H9 (cell line): ENCODE data around the gene DNAH1. TPM values are rescaled to one million over a fixed set of nuclear protein-coding genes. Genes with fewer than 3 reads are reported as not detected.

Experiments
- DNase-seq: peaks from one replicate; pipeline ENCODE4 v3.0.0-alpha.2; 2017
- H2AFZ ChIP-seq: one replicate; pipeline ENCODE4 v1.6.1; 2013; ENCODE audit warnings: mild to moderate bottlenecking, low read length, control low read depth, moderate library complexity
- H2AK5ac ChIP-seq: 2 replicates; pipeline ENCODE4 v1.6.1; 2013; ENCODE audit warnings: low read length, control low read depth, mixed read lengths; ENCODE audit not compliant: insufficient read length
- H2BK120ac ChIP-seq: one replicate; pipeline ENCODE4 v1.6.1; 2013; ENCODE audit warnings: low read depth, mild to moderate bottlenecking, low read length, control low read depth, inconsistent platforms; ENCODE audit not compliant: poor library complexity, severe bottlenecking
- H2BK12ac ChIP-seq: 2 replicates; pipeline ENCODE4 v1.6.1; 2013; ENCODE audit warnings: low read length, control low read depth, mixed read lengths, low read depth; ENCODE audit not compliant: insufficient read length
- H2BK15ac ChIP-seq: 2 replicates; pipeline ENCODE4 v1.6.1; 2013; ENCODE audit warnings: low read depth, low read length, control low read depth
- H2BK20ac ChIP-seq: one replicate; pipeline ENCODE4 v1.6.1; 2013; ENCODE audit warnings: low read depth, mild to moderate bottlenecking, low read length, control low read depth, inconsistent platforms; ENCODE audit not compliant: poor library complexity, severe bottlenecking
- H2BK5ac ChIP-seq: 2 replicates; pipeline ENCODE4 v1.6.1; 2013; ENCODE audit warnings: low read length, control low read depth, mixed read lengths; ENCODE audit not compliant: insufficient read length
- H3K14ac ChIP-seq: 2 replicates; pipeline ENCODE4 v1.6.1; 2013; ENCODE audit warnings: low read length, control low read depth; ENCODE audit not compliant: insufficient read depth
- H3K18ac ChIP-seq: 2 replicates; pipeline ENCODE4 v1.6.1; 2013; ENCODE audit warnings: low read depth, mild to moderate bottlenecking, mixed read lengths, low read length, control low read depth; ENCODE audit not compliant: insufficient read length
- H3K23ac ChIP-seq: 2 replicates; pipeline ENCODE4 v1.6.1; 2013; ENCODE audit warnings: low read length, control low read depth, mixed read lengths, low read depth; ENCODE audit not compliant: insufficient read length
- H3K23me2 ChIP-seq: 2 replicates; pipeline ENCODE4 v1.6.1; 2013; ENCODE audit warnings: low read depth, mild to moderate bottlenecking, mixed read lengths, low read length, control low read depth; ENCODE audit not compliant: insufficient read length, poor library complexity, severe bottlenecking
- H3K27ac ChIP-seq: 2 replicates; pipeline ENCODE4 v1.5.1; 2013; ENCODE audit warnings: low read length, control low read depth, mixed read lengths, low read depth; ENCODE audit not compliant: insufficient read length
- H3K27me3 ChIP-seq: 2 replicates; pipeline ENCODE4 v1.6.1; 2013; ENCODE audit warnings: low read length, control low read depth, inconsistent platforms; ENCODE audit not compliant: insufficient read depth
- H3K4ac ChIP-seq: 2 replicates; pipeline ENCODE4 v1.6.1; 2013; ENCODE audit warnings: low read depth, mild to moderate bottlenecking, control low read depth, inconsistent platforms, low read length, moderate library complexity
- H3K4me1 ChIP-seq: 2 replicates; pipeline ENCODE4 v1.6.1; 2013; ENCODE audit warnings: low read length, control low read depth, inconsistent platforms; ENCODE audit not compliant: insufficient read depth
- H3K4me2 ChIP-seq: 2 replicates; pipeline ENCODE4 v1.6.1; 2013; ENCODE audit warnings: low read length, control low read depth, mixed read lengths; ENCODE audit not compliant: insufficient read length, insufficient read depth
- H3K56ac ChIP-seq: 2 replicates; pipeline ENCODE4 v1.6.1; 2013; ENCODE audit warnings: low read depth, mild to moderate bottlenecking, mixed read lengths, low read length, control low read depth; ENCODE audit not compliant: insufficient read length
- H3K79me1 ChIP-seq: 2 replicates; pipeline ENCODE4 v1.6.1; 2013; ENCODE audit warnings: low read depth, mild to moderate bottlenecking, moderate library complexity, low read length, control low read depth, inconsistent platforms; ENCODE audit not compliant: insufficient read depth, poor library complexity, severe bottlenecking
- H3K79me2 ChIP-seq: 2 replicates; pipeline ENCODE4 v1.6.1; 2013; ENCODE audit warnings: low read length, control low read depth, inconsistent platforms; ENCODE audit not compliant: insufficient read depth
- H3K9ac ChIP-seq: 2 replicates; pipeline ENCODE4 v1.6.1; 2013; ENCODE audit warnings: low read length, control low read depth, mixed read lengths; ENCODE audit not compliant: insufficient read length; ENCODE audit errors: extremely low read depth
- H3K9me3 ChIP-seq: one replicate; pipeline ENCODE4 v1.6.1; 2013; ENCODE audit warnings: low read depth, low read length, inconsistent platforms; ENCODE audit not compliant: control insufficient read depth
- H3T11ph ChIP-seq: one replicate; pipeline ENCODE4 v1.6.1; 2013; ENCODE audit warnings: mild to moderate bottlenecking, low read length, control low read depth, inconsistent platforms
- H4K20me1 ChIP-seq: one replicate; pipeline ENCODE4 v1.6.1; 2013; ENCODE audit not compliant: control insufficient read depth, insufficient read length, insufficient read depth
- H4K5ac ChIP-seq: 2 replicates; pipeline ENCODE4 v1.6.1; 2013; ENCODE audit warnings: low read depth, mild to moderate bottlenecking, mixed read lengths, low read length, control low read depth; ENCODE audit not compliant: insufficient read length
- H4K8ac ChIP-seq: replicated peaks from 2 replicates; pipeline ENCODE4 v1.6.1; 2013; ENCODE audit warnings: low read length, control low read depth, mixed read lengths, low read depth; ENCODE audit not compliant: insufficient read length
- H4K91ac ChIP-seq: 2 replicates; pipeline ENCODE4 v1.6.1; 2013; ENCODE audit warnings: low read depth, mild to moderate bottlenecking, moderate library complexity, mixed read lengths, low read length, control low read depth; ENCODE audit not compliant: insufficient read length
- H3K27ac Mint-ChIP-seq, 3 experiments: 2 replicates in 2 of 3; 3 replicates in 1 of 3; pipeline ENCODE4 v1.8.0; 2020 to 2021; ENCODE audit warnings: mixed read lengths in 3 of 3, mild to moderate bottlenecking in 1 of 3, moderate library complexity in 1 of 3
- H3K27me3 Mint-ChIP-seq: 2 replicates; pipeline ENCODE4 v1.8.0; 2021; ENCODE audit warnings: low read depth, mild to moderate bottlenecking, moderate library complexity, mixed read lengths
- H3K36me3 Mint-ChIP-seq, 3 experiments: 2 replicates in 2 of 3; 3 replicates in 1 of 3; pipeline ENCODE4 v1.8.0; 2020 to 2021; ENCODE audit warnings: low read depth in 3 of 3, mixed read lengths in 3 of 3; ENCODE audit not compliant: insufficient read depth in 1 of 3
- H3K4me1 Mint-ChIP-seq, 2 experiments: 2 replicates each; pipeline ENCODE4 v1.8.0; 2020; ENCODE audit warnings: mixed read lengths in 2 of 2
- H3K4me3 Mint-ChIP-seq, 2 experiments: 2 replicates in 1 of 2; 3 replicates in 1 of 2; pipeline ENCODE4 v1.8.0; 2020 to 2021; ENCODE audit warnings: mild to moderate bottlenecking in 2 of 2, mixed read lengths in 2 of 2, moderate library complexity in 1 of 2
- H3K9me3 Mint-ChIP-seq, 2 experiments: 2 replicates in 1 of 2; 3 replicates in 1 of 2; pipeline ENCODE4 v1.8.0; 2020; ENCODE audit warnings: mild to moderate bottlenecking in 2 of 2, mixed read lengths in 2 of 2, moderate library complexity in 1 of 2
- CTCF ChIP-seq: fragments of 200-600 bp; sonication (generic); conservative IDR thresholded peaks from 3 replicates; pipeline ENCODE4 v1.8.0; 2021; ENCODE audit warnings: antibody characterized with exemption, mild to moderate bottlenecking
- WGBS: extraction: QIAGEN DNeasy Blood & Tissue Kit; methylation state at CpG from one replicate; pipeline ENCODE4 v1.1.7; 2013; ENCODE audit warnings: missing lambda C conversion rate, low lambda C conversion rate, mixed read lengths; ENCODE audit not compliant: insufficient read length; ENCODE audit errors: extremely low coverage; 5-methylcytosine and 5-hydroxymethylcytosine counted together
- total RNA-seq: library from RNA; stranded (reverse); gene quantifications from 2 replicates; pipeline ENCODE4 v1.2.1, GENCODE V29; 2021

The DNAH1 gene
- total RNA-seq, 1 experiment from 2014 or later: 2.0 TPM

GRCh38 chr3:52303811-52304210 is 12.3 kb upstream of the DNAH1 start:
- Histone ChIP-seq H2BK5ac (no peak overlapping the region), H2BK20ac (no peak overlapping the region), H3K4me1 (no peaks in the 10 kb centered on the region), H4K91ac (no peak overlapping the region), H4K5ac (no peak overlapping the region), H4K20me1 (no peaks in the 10 kb centered on the region), H2BK15ac (no peak overlapping the region), H3K18ac (no peak overlapping the region), H3K4ac (no peak overlapping the region), H2BK120ac (no peak overlapping the region), H3K23ac (no peak overlapping the region), H2BK12ac (no peak overlapping the region), H4K8ac (no peak overlapping the region), H3K79me2 (no peaks in the 10 kb centered on the region), H3K4me2 (no peak overlapping the region), H3K23me2 (peaks cover 4% of the 10 kb centered on the region), H2AFZ (no peak overlapping the region), H3T11ph (no peak overlapping the region), H3K79me1 (no peaks in the 10 kb centered on the region), H3K9me3 (no peaks in the 10 kb centered on the region), H3K27me3 (no peaks in the 10 kb centered on the region; the same call in 1 of the 2 replicates), H3K9ac (no peak overlapping the region), H3K56ac (no peak overlapping the region), H3K14ac (no peak overlapping the region), H3K27ac (no peak overlapping the region), H2AK5ac (no peak overlapping the region)
- DNase-seq: no peak
- no peaks in the 10 kb centered on the region; a peak in 1 of 7 replicates for H3K36me3 Mint-ChIP-seq
- H3K27me3 Mint-ChIP-seq: peaks cover 35% of the 10 kb centered on the region
- no peak for TF ChIP-seq CTCF
- no peaks in the 10 kb centered on the region for H3K9me3 Mint-ChIP-seq
- no CpG with 5 or more reads among the region's 2 CpGs for WGBS
- peaks cover 15 to 21% of the 10 kb centered on the region in 2 experiments for H3K4me1 Mint-ChIP-seq
- peak overlapping the region in 1 of 3 experiments; percentile 31; a peak in 1 of 7 replicates for H3K27ac Mint-ChIP-seq
- H3K4me3 Mint-ChIP-seq: no peak overlapping the region; a peak in 1 of 5 replicates
